ENCODE data around the gene CCDC74A. TPM values are rescaled to one million over a fixed set of nuclear protein-coding genes. Genes with fewer than 3 reads are reported as not detected.
"Not testable (repeated sequence)": the region's sequence is repeated elsewhere in the genome, so short reads cannot be mapped to it uniquely, and the experiment has no call there.

The CCDC74A gene
- total RNA-seq, 1 experiment from 2014 or later = 10.4 TPM

DNA sequence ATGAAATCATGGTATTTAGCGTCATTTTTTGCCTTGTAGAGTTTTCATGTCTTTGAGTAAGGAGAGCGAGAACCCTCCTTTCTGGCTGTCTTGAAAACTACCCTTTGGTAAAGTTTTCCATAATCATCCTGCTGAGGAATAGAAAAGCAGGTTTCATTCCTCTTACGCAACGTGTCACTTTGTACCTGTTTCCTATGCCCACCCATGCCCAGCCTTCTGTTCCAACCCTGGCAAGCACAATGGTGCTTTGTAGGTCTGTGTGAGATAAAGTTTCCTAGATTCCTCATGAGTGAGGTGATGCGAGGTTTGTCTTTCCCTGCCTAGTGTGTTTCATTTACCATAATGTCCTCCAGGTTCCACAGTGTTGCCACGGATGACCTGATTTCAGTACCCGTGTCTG is 29.3 kb downstream of the CCDC74A start:
- no peak for DNase-seq (ENCODE audit: low read depth)

DNA sequence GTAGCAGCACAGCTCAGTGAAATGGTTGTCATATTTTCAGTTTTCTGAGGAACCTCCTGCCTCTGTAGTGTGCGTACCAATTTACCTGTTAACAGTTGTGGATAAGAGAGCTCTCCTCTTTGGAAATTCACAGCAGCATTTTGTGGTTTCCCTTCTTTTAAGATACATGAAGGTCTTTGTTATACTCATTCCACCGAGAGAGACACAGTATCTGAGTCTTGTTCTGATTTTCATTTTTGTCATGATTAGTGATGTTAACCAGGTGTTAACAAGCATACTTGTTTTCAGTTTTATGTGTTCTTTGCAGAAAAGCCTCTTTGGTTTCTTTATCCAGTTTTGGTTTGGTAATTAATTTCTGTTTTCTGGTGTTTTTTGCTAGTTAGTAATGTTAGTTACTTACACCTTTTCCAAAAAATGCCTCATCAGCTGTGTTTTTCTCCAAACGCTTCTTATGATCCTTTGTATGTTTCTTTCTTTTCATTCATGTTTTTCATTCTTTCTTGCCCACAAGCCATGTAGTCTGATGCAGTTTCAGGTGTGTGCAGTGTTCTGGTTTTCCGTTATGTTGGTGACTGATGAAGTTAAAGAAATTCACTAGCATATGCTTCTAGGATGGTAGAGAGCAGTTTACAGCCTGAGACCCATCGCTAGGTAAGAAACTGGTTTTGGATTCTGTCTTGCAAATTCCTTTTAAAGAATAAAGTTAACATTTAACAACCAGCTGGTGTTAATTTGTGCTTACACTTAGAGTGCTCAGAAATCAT is 30.1 kb downstream of the CCDC74A start:
- no peak for DNase-seq (ENCODE audit: low read depth)

DNA sequence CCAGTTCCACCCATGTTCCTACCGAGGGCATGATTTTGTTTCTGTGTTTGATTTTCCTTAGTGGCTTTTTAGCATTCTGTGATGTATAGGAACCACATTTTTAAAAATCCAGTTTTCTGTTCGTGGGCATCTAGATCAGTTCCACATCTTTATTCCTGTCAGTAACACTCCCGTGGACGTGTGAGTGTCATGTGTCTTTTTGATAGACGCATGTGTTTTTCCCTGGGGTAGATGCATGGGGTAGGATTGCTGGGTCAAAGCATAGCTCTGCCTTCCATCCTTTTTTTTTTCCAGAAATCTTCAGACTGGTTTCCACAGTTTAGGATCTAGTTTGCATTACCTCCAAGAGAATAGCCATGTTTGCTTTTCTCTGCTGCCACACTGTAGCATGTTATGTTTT is 38.7 kb downstream of the CCDC74A start:
- no peak for DNase-seq (ENCODE audit: low read depth)

DNA sequence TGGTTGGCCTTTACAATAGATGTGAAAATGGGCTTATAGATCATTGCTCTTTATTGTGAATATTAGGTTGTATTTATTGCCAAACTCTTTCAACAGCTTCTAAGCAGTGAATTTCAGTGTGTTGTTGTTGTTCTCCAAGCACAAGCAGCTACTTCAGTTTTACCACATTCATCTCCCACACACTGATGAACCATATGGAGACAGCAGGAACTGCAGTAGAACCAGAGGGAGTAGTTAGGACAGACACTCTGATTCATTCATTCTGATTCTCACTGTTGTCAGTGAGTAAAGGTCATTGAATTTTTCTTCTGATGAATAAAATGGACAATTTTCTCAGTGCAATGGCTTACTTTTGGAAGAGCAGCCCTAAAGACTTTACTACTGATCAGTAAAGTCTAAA is 40.2 kb downstream of the CCDC74A start:
- no peak for DNase-seq (ENCODE audit: low read depth)

DNA sequence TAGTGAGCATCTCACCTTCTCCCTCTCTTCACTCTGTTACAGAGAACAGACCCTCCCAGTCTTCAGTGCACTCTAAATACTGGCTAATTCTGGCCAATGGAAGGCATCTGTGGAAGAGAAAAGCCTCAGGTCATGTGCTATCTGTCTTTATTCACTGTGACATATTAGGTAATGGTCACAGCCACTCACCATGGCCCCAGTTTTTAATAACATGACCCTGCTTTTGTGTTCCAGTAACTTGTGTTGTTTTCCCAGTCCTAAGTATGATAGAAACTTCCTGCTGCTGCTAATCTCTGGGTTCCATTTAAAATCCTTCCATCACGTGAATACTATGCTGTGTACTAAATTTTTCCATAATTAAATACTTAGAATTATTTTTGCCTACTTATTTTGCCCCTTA is 40.7 kb downstream of the CCDC74A start:
- DNase-seq (ENCODE audit: low read depth) = not testable (repeated sequence)

DNA sequence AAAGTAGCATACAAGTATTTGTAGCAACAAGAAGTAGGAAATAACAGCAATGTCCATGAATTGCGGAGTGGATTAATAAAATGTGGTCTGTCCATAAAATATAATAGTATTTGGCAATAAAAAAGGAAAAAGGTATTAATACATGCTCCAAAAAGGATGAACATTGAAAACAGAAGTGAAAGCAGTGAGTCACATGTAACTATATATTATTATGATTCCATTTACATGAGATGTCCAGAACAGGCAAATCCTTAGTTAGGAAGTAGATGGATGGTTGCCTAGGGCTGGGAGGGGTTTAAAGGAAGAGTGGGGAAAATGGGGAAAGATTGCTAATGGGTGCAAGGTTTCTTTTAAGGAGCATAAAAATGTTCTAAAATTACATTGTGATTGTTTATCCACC is 44.5 kb downstream of the CCDC74A start:
- DNase-seq (ENCODE audit: low read depth) = no peak

DNA sequence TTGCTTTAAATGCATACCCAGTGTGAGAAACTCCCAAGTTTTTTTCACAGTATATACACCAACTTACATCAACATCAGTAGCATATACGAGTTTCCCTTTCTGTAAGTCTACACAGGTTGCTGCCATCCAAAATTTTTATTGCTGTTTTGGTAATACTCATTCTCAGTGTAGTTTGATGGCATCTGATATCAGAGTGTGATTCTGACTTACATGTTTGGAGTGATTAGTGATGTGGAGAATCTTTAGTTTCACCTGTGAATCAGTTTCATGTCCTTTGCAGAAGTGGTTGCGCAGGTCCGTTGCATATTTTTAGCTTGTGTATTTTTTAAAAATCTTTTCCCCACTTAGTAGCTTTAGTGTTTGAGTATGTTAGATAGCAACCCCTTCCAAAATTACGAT is 50.1 kb downstream of the CCDC74A start:
- DNase-seq (ENCODE audit: low read depth) = no peak

DNA sequence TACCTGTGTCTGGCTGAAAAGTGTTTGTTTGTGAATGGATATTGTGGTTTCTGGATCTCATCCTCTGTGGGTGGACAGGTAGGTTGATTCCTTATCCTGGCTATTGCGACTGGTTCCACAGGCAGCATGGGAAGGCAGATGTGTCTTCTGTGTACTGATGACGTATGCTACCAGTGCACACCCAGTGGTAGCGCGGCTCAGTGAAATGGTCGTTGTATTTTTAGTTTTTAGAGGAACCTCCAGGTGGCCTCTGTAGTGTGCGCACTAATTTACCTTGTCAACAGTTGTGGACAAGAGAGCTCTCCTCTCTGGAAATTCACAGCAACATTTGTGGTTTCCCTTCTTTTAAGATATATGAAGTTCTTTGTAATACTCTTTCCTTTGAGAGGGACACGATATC is 52.5 kb downstream of the CCDC74A start:
- DNase-seq (ENCODE audit: low read depth) = no peak

Other genes with a start within 250 kb of the CCDC74A start
- not detected in 2 replicates for gene RAB6D, start 163.7 kb upstream of the CCDC74A start, total RNA-seq (2014; rRNA removed; shearing (Covaris generic))
- gene TUBA3D, start 51.8 kb upstream of the CCDC74A start, total RNA-seq (2014; rRNA removed; shearing (Covaris generic)) = not detected in 2 replicates
- gene MZT2A, start 35.5 kb upstream of the CCDC74A start, total RNA-seq (2014; rRNA removed; shearing (Covaris generic)) = 81.9 and 118 TPM in 2 replicates